SK-N-SH (cell line): Measurements from ENCODE around the gene COL4A2. TPM values are rescaled to one million over a fixed set of nuclear protein-coding genes. Genes with fewer than 3 reads are reported as not detected.

ENCODE experiments used
- CTCF ChIA-PET: fragments of 300-600, 350-600 bp; formaldehyde crosslinking; extraction: SDS; loops from one replicate; lab custom pipeline; 2021; lab: Yijun Ruan, JAX
- POLR2A ChIA-PET: fragments of 350-600 bp; sonication (Branson Sonifier 250); formaldehyde crosslinking; extraction: SDS; loops from one replicate; lab custom pipeline; 2020; ENCODE audit warnings: antibody characterized with exemption, inconsistent platforms; lab: Yijun Ruan, JAX
- DNase-seq: peaks from one replicate; pipeline ENCODE4 v3.0.0; 2012
- H2AFZ ChIP-seq: fragments of 200-600 bp; sonication (generic); 2 replicates; pipeline ENCODE4 v1.8.1; 2016; ENCODE audit warnings: antibody characterized with exemption, mild to moderate bottlenecking, low read depth
- H3F3A ChIP-seq: fragments of 200-600 bp; sonication (generic); replicated peaks from 2 replicates; pipeline ENCODE3; 2016; ENCODE audit warnings: antibody characterized with exemption, mild to moderate bottlenecking; ENCODE audit not compliant: insufficient read depth
- H3K27ac ChIP-seq, 2 experiments: fragments of 200-500 bp in 1 of 2; fragments of 200-600 bp in 1 of 2; sonication (Bioruptor generic) in 1 of 2; sonication (generic), shearing (Covaris generic) in 1 of 2; 2 replicates each; pipeline versions ENCODE4 v1.5.1 to v1.6.1; 2014 to 2016; ENCODE audit warnings: low read depth in 2 of 2, inconsistent platforms in 1 of 2, low read length in 1 of 2, mild to moderate bottlenecking in 1 of 2, mixed read lengths in 1 of 2
- H3K27me3 ChIP-seq: fragments of 200-600 bp; sonication (generic), shearing (Covaris generic); 2 replicates; pipeline ENCODE4 v1.6.1; 2016; ENCODE audit warnings: mixed run types; ENCODE audit not compliant: insufficient read depth
- H3K36me3 ChIP-seq, 2 experiments: fragments of 200-500 bp in 1 of 2; fragments of 200-600 bp in 1 of 2; sonication (Bioruptor generic) in 1 of 2; sonication (generic) in 1 of 2; replicated peaks in 1 of 2; 2 replicates each; pipeline versions ENCODE3 to v1.5.1; 2014 to 2016; ENCODE audit warnings: low read length in 1 of 2, mild to moderate bottlenecking in 1 of 2; ENCODE audit not compliant: insufficient read depth in 2 of 2, control insufficient read depth in 1 of 2
- H3K4me1 ChIP-seq, 2 experiments: fragments of 200-500 bp in 1 of 2; fragments of 200-600 bp in 1 of 2; sonication (Bioruptor generic) in 1 of 2; sonication (generic), shearing (Covaris generic) in 1 of 2; 2 replicates each; pipeline versions ENCODE4 v1.5.1 to v1.6.1; 2014 to 2016; ENCODE audit warnings: low read depth in 1 of 2, low read length in 1 of 2, mixed run types in 1 of 2; ENCODE audit not compliant: insufficient read depth in 2 of 2, control insufficient read depth in 1 of 2
- H3K4me2 ChIP-seq: fragments of 200-600 bp; sonication (generic), shearing (Covaris generic); 2 replicates; pipeline ENCODE4 v1.6.1; 2017; ENCODE audit warnings: mixed run types
- H3K4me3 ChIP-seq, 2 experiments: fragments of 200-500 bp in 1 of 2; fragments of 200-600 bp in 1 of 2; sonication (Bioruptor generic) in 1 of 2; sonication (generic), shearing (Covaris generic) in 1 of 2; 2 replicates each; pipeline versions ENCODE4 v1.5.1 to v1.8.1; 2014 to 2016; ENCODE audit warnings: low read depth in 2 of 2, inconsistent platforms in 1 of 2, low read length in 1 of 2, mild to moderate bottlenecking in 1 of 2, mixed read lengths in 1 of 2, moderate library complexity in 1 of 2
- H3K79me2 ChIP-seq: fragments of 200-600 bp; sonication (generic); 2 replicates; pipeline ENCODE4 v1.8.1; 2017; ENCODE audit warnings: mild to moderate bottlenecking; ENCODE audit not compliant: insufficient read depth
- H3K9ac ChIP-seq: fragments of 200-600 bp; sonication (generic); 2 replicates; pipeline ENCODE4 v1.6.1; 2017; ENCODE audit warnings: mixed run types
- H3K9me2 ChIP-seq: fragments of 200-600 bp; sonication (generic); 2 replicates; pipeline ENCODE4 v1.6.1; 2017; ENCODE audit warnings: mixed run types
- H3K9me3 ChIP-seq: fragments of 200-600 bp; sonication (generic); 2 replicates; pipeline ENCODE4 v1.6.1; 2017; ENCODE audit warnings: mixed run types, mild to moderate bottlenecking, moderate library complexity
- H4K20me1 ChIP-seq: fragments of 200-600 bp; sonication (generic); 2 replicates; pipeline ENCODE4 v1.6.1; 2017; ENCODE audit warnings: mild to moderate bottlenecking, mixed run types; ENCODE audit not compliant: insufficient read depth
- CTCF ChIP-seq: fragments of 200-600 bp; sonication (generic); IDR thresholded peaks from 2 replicates; pipeline ENCODE4 v1.6.1; 2017; ENCODE audit warnings: antibody characterized with exemption, mild to moderate bottlenecking, moderate library complexity
- FOXJ3 ChIP-seq: sonication (generic); formaldehyde crosslinking; IDR thresholded peaks from 2 replicates; pipeline ENCODE4 v1.5.1; 2020; ENCODE audit warnings: mild to moderate bottlenecking, missing genetic modification reagents
- GABPA ChIP-seq: IDR thresholded peaks from 2 replicates; pipeline ENCODE4 v1.4.0; 2012; ENCODE audit warnings: low read depth, mild to moderate bottlenecking
- GATA2 ChIP-seq: sonication (generic); formaldehyde crosslinking; IDR thresholded peaks from 2 replicates; pipeline ENCODE4 v1.5.0; 2020; ENCODE audit warnings: mild to moderate bottlenecking, missing genetic modification reagents
- IRF3 ChIP-seq: fragments of 150-350 bp; IDR thresholded peaks from 2 replicates; pipeline ENCODE4 v1.6.1; 2016; ENCODE audit warnings: mild to moderate bottlenecking, low read depth, low read length
- JUND ChIP-seq: IDR thresholded peaks from 2 replicates; pipeline ENCODE4 v1.4.0; 2012
- MAX ChIP-seq: IDR thresholded peaks from 2 replicates; pipeline ENCODE4 v1.4.0; 2012; ENCODE audit warnings: low read depth
- MEF2A ChIP-seq: IDR thresholded peaks from 2 replicates; pipeline ENCODE4 v1.4.0; 2012; ENCODE audit warnings: low read depth, borderline replicate concordance
- NFIC ChIP-seq: IDR thresholded peaks from 2 replicates; pipeline ENCODE4 v1.4.0; 2012; ENCODE audit warnings: borderline replicate concordance
- NRF1 ChIP-seq: IDR thresholded peaks from 2 replicates; pipeline ENCODE4 v1.6.1; 2012; ENCODE audit warnings: low read depth, mild to moderate bottlenecking, low read length
- PBX3 ChIP-seq: IDR thresholded peaks from 2 replicates; pipeline ENCODE4; 2012
- RCOR1 ChIP-seq: fragments of 150-350 bp; IDR thresholded peaks from 2 replicates; pipeline ENCODE4 v1.6.1; 2017; ENCODE audit warnings: antibody characterized with exemption, low read length
- RXRA ChIP-seq: IDR thresholded peaks from 2 replicates; pipeline ENCODE4 v1.4.0; 2012; ENCODE audit warnings: low read depth, mild to moderate bottlenecking, borderline replicate concordance
- TCF12 ChIP-seq: IDR thresholded peaks from 2 replicates; pipeline ENCODE4 v1.4.0; 2012
- TEAD4 ChIP-seq: IDR thresholded peaks from 2 replicates; pipeline ENCODE4 v1.4.0; 2012; ENCODE audit warnings: mild to moderate bottlenecking, borderline replicate concordance; ENCODE audit not compliant: insufficient read depth
- USF1 ChIP-seq: IDR thresholded peaks from 2 replicates; pipeline ENCODE4 v1.4.0; 2012; ENCODE audit warnings: low read depth, borderline replicate concordance
- USF2 ChIP-seq: fragments of 150-350 bp; IDR thresholded peaks from 2 replicates; pipeline ENCODE4 v1.6.1; 2017; ENCODE audit warnings: antibody characterized with exemption, low read length, low read depth, borderline replicate concordance
- YY1 ChIP-seq: IDR thresholded peaks from 2 replicates; pipeline ENCODE4 v1.4.0; 2012; ENCODE audit warnings: low read depth, mild to moderate bottlenecking
- ZBTB33 ChIP-seq: IDR thresholded peaks from 2 replicates; pipeline ENCODE4 v1.4.0; 2012; ENCODE audit warnings: low read depth, borderline replicate concordance
- WGBS: methylation state at CpG from one replicate; pipeline ENCODE4 v1.1.6; 2017; ENCODE audit warnings: low lambda C conversion rate; 5-methylcytosine and 5-hydroxymethylcytosine counted together
- polyA plus RNA-seq, 3 experiments: library from polyadenylated mRNA; depleted of rRNA; stranded (reverse); fragments of >200 nt; gene quantifications; 2 replicates each; pipeline ENCODE4 v1.2.3, GENCODE V29; 2012

COL4A2 gene
- polyA plus RNA-seq, 1 of the 3 experiments (the other 2 are of a cell fraction) = 137 TPM

GRCh38 chr13:110438211-110438610 lies 131.1 kb downstream of the COL4A2 start (continued):
- no peak for TF ChIP-seq MEF2A
- TF ChIP-seq NRF1 = no peak

- Histone ChIP-seq H3F3A (peaks cover 8% of the 10 kb centered on the region), H3K9me2 (no peaks in the 10 kb centered on the region), H3K9ac (no peak overlapping the region), H3K27ac (no peak overlapping the region), H3K9me3 (no peaks in the 10 kb centered on the region), H2AFZ (no peak overlapping the region), H4K20me1 (no peaks in the 10 kb centered on the region), H3K4me2 (no peak overlapping the region), H3K79me2 (no peaks in the 10 kb centered on the region), H3K27me3 (no peaks in the 10 kb centered on the region), H3K4me3 (no peak overlapping the region), H3K4me1 (peaks cover 3 to 9% of the 10 kb centered on the region in 2 experiments; a peak in 2 of 4 replicates), H3K36me3 (peaks cover 22 to 61% of the 10 kb centered on the region in 2 experiments)
- WGBS = 94% methylated on average over 16 of the region's 16 CpGs
- TF ChIP-seq GABPA = no peak
- no peak for TF ChIP-seq CTCF
- TF ChIP-seq YY1 = no peak
- TF ChIP-seq TEAD4 = no peak
- no peak for TF ChIP-seq NFIC
- no peak for TF ChIP-seq ZBTB33
- TF ChIP-seq JUND = no peak
- TF ChIP-seq PBX3 = no peak
- TF ChIP-seq MEF2A = no peak
- TF ChIP-seq NRF1 = no peak
- TF ChIP-seq MAX = no peak
- no peak for TF ChIP-seq TCF12
- no peak for TF ChIP-seq IRF3
- no peak for TF ChIP-seq FOXJ3 (CRISPR knock-in tag)
- TF ChIP-seq USF2 = no peak
- no peak for TF ChIP-seq GATA2 (CRISPR knock-in tag)
- TF ChIP-seq USF1 = no peak
- no peak for TF ChIP-seq RXRA
- no peak for TF ChIP-seq RCOR1
- DNase-seq = no peak
- POLR2A ChIA-PET = interaction anchor here (0.7 kb wide), 1 partner anchor 213 kb away, joined by 3 read pairs; no protein-coding TSS in a partner anchor
- CTCF ChIA-PET = interaction anchor here (4.6 kb wide), 1 partner anchor 17 kb away, joined by 16 read pairs; no protein-coding TSS in a partner anchor
These were observed 131.7 kb downstream of the COL4A2 start for GRCh38 chr13:110438776-110439175.
